NCI-H82 (cell line): ENCODE results near the gene C1RL.
"Not testable (repeated sequence)": the region's sequence is repeated elsewhere in the genome, so short reads cannot be mapped to it uniquely, and the experiment has no call there.

Experiments
- DNase-seq: peaks from one replicate; lab custom pipeline; 2025; lab: John Stamatoyannopoulos, UW

C1RL gene

DNA sequence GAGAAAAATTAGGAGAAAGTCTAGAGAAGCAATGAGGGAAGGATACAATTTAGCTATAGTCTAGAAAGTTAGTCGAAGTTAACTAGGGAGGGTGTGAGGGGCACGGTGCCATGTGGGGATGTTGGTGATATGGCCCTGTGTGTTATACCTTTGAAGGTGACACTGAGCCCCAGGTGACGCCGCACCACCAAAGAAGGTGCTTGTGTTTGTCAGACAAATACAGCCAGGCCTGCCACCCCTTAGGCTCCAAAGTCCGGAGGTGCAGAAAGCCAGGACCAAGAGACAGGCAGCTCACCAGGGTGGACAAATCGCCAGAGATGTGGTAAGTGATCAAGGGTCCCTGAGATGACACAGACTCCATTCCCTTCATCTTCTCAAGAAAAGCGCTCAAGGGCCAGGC is 47.4 kb downstream of the C1RL start:
- no peak for DNase-seq

- DNase-seq, result no peak
Measured at GRCh38 chr12:7061138-7061537, 47.9 kb downstream of the C1RL start.

DNA sequence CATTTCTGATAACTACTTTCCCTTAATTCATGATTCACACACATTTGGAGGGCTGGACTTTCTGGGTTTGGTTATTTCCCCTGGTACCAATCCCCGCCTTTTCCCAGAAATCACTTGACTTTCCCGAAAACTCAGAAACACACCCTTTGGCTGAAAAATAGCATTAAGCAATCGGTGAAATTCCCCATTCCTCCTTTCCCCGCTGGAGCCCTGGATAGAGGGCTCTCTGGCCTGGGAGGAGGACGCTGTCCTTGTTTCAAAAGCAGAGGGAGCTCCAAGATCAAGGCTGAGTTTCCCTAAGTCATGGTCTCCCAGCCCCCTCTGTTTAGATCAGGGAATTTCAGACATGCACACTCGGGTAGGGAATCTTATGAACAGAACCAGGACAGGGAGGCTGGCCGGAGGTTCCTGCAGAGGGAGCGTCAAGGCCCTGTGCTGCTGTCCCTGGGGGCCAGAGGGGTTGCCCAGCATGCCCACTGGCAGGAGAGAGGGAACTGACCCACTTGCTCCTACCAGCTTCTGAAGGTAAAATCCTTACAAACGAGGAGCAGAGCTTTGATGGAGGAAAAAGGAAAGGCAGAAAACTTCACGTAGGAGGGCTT is 48.6 kb downstream of the C1RL start, which contains the start of gene C1S:
Gene C1S, plus strand, starts transcription at position 366 of the 602 bp plus-strand sequence. CDS start 1,195 bp downstream, outside the sequence.
- DNase-seq, result peak; percentile 61

- DNase-seq, result no peak
Measured at GRCh38 chr12:7059780-7060179, 49.2 kb downstream of the C1RL start.

- no peak for DNase-seq
Measured at GRCh38 chr12:7058850-7059395, 50.1 kb downstream of the C1RL start.

DNA sequence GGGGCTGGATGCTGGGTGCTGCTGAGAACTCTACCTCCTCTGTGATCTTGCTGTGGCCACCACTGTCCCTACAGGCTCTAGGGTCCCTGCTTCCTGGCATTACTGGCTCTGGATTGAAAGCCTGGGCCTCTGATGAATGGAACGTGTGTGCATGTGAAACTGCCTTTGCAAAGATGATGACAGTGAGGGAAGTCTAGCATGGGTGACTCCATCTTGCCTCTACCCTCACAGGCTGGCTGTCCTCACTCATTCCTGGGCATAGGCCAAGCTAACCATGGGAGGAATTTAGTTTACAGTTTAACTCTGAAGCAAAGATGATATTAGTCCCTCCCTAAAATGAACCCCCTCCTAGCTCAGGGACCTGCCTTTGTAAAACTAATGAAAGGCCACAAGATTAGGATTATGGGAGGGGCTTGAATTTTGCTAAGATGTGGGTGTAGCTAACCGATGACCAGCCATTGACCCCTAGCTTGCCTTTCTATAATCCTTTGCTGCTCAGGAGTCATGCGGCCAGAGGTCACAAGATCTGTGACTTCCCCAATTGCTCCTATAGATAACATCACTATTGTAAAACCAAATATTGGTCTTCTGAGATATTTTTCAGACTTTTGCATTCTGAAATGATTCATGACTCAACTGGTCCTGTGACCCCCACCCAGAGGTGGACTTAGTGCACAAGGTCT is 50.7 kb downstream of the C1RL start:
- no peak for DNase-seq

DNA sequence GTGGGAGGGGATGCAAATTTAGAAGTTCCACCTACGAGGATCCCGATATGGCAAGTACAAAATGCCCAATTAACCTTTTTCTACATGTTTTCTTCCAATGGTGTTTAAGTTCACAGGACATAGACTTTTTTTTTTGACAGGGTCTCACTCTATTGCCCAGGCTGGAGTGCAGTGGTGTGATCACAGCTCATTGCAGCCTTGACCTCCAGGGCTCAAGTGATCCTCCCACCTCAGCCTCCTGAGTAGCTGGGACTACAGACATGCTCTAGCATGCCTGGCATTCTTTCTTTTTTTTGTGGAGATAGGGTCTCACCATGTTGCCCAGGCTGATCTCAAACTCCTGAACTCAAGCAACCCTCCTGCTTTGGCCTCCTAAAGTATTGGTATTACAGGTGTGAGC is 53.3 kb downstream of the C1RL start:
- not testable (repeated sequence) for DNase-seq

GRCh38 chr12:7054925-7055324 is 54.1 kb downstream of the C1RL start:
- DNase-seq, result no peak

DNA sequence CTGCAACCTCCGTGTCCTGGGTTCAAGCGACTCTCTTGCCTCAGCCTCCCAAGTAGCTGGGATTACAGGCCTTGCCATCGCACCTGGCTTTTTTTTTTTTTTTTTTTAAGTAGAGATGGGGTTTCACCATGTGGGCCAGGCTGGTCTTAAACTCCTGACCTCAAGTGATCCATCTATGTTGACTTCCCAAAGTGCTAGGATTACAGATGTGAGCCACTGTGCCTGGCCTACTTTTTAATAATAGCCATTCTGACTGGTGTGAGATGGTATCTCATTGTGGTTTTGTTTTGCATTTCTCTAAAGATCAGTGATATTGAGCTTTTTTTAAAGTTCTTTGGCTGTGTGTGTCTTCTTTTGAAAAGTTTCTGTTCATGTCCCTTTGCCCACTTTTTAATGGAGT is 59.0 kb downstream of the C1RL start:
- DNase-seq, result not testable (repeated sequence)

- not testable (repeated sequence) for DNase-seq
Measured at GRCh38 chr12:7049445-7049951, 59.5 kb downstream of the C1RL start.

- DNase-seq, result no peak
Measured at GRCh38 chr12:7047306-7047705, 61.7 kb downstream of the C1RL start.

GRCh38 chr12:7046383-7047105 is 62.5 kb downstream of the C1RL start:
- no peak for DNase-seq

GRCh38 chr12:7045913-7046312 is 63.1 kb downstream of the C1RL start:
- DNase-seq, result no peak
